Body of pancreas (tissue), 4 donors: ENCODE measurements around the gene AOC2.

Experiments used
- CTCF ChIP-seq, 7 experiments: fragments of 450-650 bp in 4 of 7; fragments of 200-600 bp in 3 of 7; sonication (generic) in 3 of 7; IDR thresholded peaks; one replicate each; pipeline ENCODE4 v1.5.1; 2016 to 2019; ENCODE audit warnings: antibody characterized with exemption in 7 of 7
- POLR2A ChIP-seq, 3 donors: fragments of 450-650 bp; IDR thresholded peaks; one replicate each; pipeline ENCODE4 v1.6.1; 2016; ENCODE audit warnings: antibody characterized with exemption in 3 of 3, mild to moderate bottlenecking in 2 of 3

GRCh38 chr17:42853004-42853403, 8.6 kb downstream of the AOC2 start:
- no peak for TF ChIP-seq CTCF (IDR thresholded peaks at IDR 0.05)
- no peak for TF ChIP-seq POLR2A (IDR thresholded peaks at IDR 0.05)
